Measurements from ENCODE around the gene SIRPB2.

SIRPB2 gene

GRCh38 chr20:1499528-1500420, 8.6 kb upstream of the SIRPB2 start:
- TF ChIP-seq USF1 (IDR thresholded peaks at IDR 0.05) (no peak), TEAD4 (IDR thresholded peaks at IDR 0.05) (no peak), NFIC (IDR thresholded peaks at IDR 0.05) (no peak), TCF12 (IDR thresholded peaks at IDR 0.05; ENCODE audit: low read depth) (no peak), ZBTB7A (IDR thresholded peaks at IDR 0.05; ENCODE audit: low read depth) (no peak), CEBPB (IDR thresholded peaks at IDR 0.05) (no peak), YY1 (IDR thresholded peaks at IDR 0.05; ENCODE audit: low read depth) (no peak)

GRCh38 chr20:1496930-1497329, 5.7 kb upstream of the SIRPB2 start:
- TF ChIP-seq REST (IDR thresholded peaks at IDR 0.05; ENCODE audit: low read depth), result peak; percentile 76
- TF ChIP-seq TCF12 (IDR thresholded peaks at IDR 0.05; ENCODE audit: low read depth), result no peak
- TF ChIP-seq EP300 (IDR thresholded peaks at IDR 0.05; ENCODE audit: borderline replicate concordance), result no peak

GRCh38 chr20:1494436-1494835, 3.2 kb upstream of the SIRPB2 start:
- no peak for TF ChIP-seq CREB1 (IDR thresholded peaks at IDR 0.05; ENCODE audit: low read depth)
- no peak for TF ChIP-seq REST (IDR thresholded peaks at IDR 0.05; ENCODE audit: low read depth)
- no peak for TF ChIP-seq MAX (IDR thresholded peaks at IDR 0.05)
- TF ChIP-seq TEAD4 (IDR thresholded peaks at IDR 0.05), result no peak
- TF ChIP-seq CEBPB (IDR thresholded peaks at IDR 0.05), result no peak
- TF ChIP-seq EGR1 (IDR thresholded peaks at IDR 0.05), result no peak
- TF ChIP-seq USF1 (IDR thresholded peaks at IDR 0.05), result no peak
- no peak for TF ChIP-seq RAD21 (IDR thresholded peaks at IDR 0.05; ENCODE audit: low read depth)
- no peak for TF ChIP-seq EP300 (IDR thresholded peaks at IDR 0.05; ENCODE audit: borderline replicate concordance)
- no peak for TF ChIP-seq NFIC (IDR thresholded peaks at IDR 0.05)
- no peak for TF ChIP-seq ZBTB7A (IDR thresholded peaks at IDR 0.05; ENCODE audit: low read depth)
- no peak for TF ChIP-seq YY1 (IDR thresholded peaks at IDR 0.05; ENCODE audit: low read depth)
- TF ChIP-seq TCF12 (IDR thresholded peaks at IDR 0.05; ENCODE audit: low read depth), result no peak

GRCh38 chr20:1493536-1493935, 2.3 kb upstream of the SIRPB2 start:
- TF ChIP-seq TCF12 (IDR thresholded peaks at IDR 0.05; ENCODE audit: low read depth) (no peak), TAF1 (IDR thresholded peaks at IDR 0.05; ENCODE audit: low read depth) (no peak), EP300 (IDR thresholded peaks at IDR 0.05; ENCODE audit: borderline replicate concordance) (no peak), CREB1 (IDR thresholded peaks at IDR 0.05; ENCODE audit: low read depth) (no peak), YY1 (IDR thresholded peaks at IDR 0.05; ENCODE audit: low read depth) (no peak), CEBPB (IDR thresholded peaks at IDR 0.05) (no peak), ZBTB7A (IDR thresholded peaks at IDR 0.05; ENCODE audit: low read depth) (no peak), MAX (IDR thresholded peaks at IDR 0.05) (no peak), RAD21 (IDR thresholded peaks at IDR 0.05; ENCODE audit: low read depth) (no peak), TEAD4 (IDR thresholded peaks at IDR 0.05) (no peak), REST (IDR thresholded peaks at IDR 0.05; ENCODE audit: low read depth) (no peak)

Data from Ishikawa (cell line).